Measurements from ENCODE around the gene TCERG1. TPM values are rescaled to one million over a fixed set of nuclear protein-coding genes. Genes with fewer than 3 reads are reported as not detected.

The TCERG1 gene
- total RNA-seq = 37.9 and 41.7 TPM in 2 replicates

GRCh38 chr5:146446861-146447733, at the start of gene TCERG1:
Gene TCERG1 (plus strand): TSS chr5:146447333. CDS start chr5:146447350, 17 bp downstream.

DNA sequence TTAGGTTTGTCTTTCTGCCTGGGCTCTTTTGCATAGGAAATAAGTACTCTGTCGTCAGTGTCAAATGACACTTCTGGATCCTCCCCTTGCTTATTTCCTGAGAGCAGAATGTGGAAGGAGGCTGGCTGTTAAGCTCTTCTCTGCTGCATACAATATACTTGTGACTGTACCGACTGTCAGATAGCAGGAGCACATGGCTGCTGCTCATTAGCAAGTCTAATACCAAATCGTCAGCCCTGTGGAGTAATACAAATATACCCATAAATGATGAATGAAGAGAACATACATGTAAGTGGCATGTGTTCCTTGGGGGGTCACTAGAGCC, 69.0 kb downstream of the TCERG1 start, which contains the start of gene GPR151:
Gene GPR151, minus strand, starts transcription at position 40 of the 325 bp plus-strand sequence. CDS start 77 bp downstream, outside the sequence.

Other genes with a start within 250 kb of the TCERG1 start
- gene RBM27, start 243.7 kb upstream of the TCERG1 start, total RNA-seq = 11.5 and 13.4 TPM in 2 replicates
- not detected in 2 replicates for gene POU4F3, start 108.5 kb upstream of the TCERG1 start, total RNA-seq
- not detected in 2 replicates for gene GPR151, start 68.9 kb downstream of the TCERG1 start, total RNA-seq

All from hair follicular keratinocyte (primary cell).